Measurements from ENCODE around the gene NEU3. TPM values are rescaled to one million over a fixed set of nuclear protein-coding genes. Genes with fewer than 3 reads are reported as not detected.
A peak's percentile ranks its signal among the peaks of the same experiment; 100 is the strongest.

Gene NEU3
- total RNA-seq, 1 experiment from 2014 or later = 12.5 TPM

- DNase-seq (ENCODE audit: low read depth, low spot score) = no peak
- intact Hi-C loops (cut with micrococcal nuclease) = no loop called here
- peak; percentile 33 for ATAC-seq
- peaks cover 8 to 19% of the 10 kb centered on the region in 2 experiments for H3K4me1 ChIP-seq (ENCODE audit: control insufficient read depth in 1 of 2, insufficient read depth in 2 of 2, low read length in 2 of 2)
- H3K4me3 ChIP-seq (replicated peaks in 1 of 2; ENCODE audit: low read depth in 1 of 2, low read length in 2 of 2) = peak overlapping the region; percentile 100
- no peaks in the 10 kb centered on the region for H3K27me3 ChIP-seq (ENCODE audit: insufficient read depth, low read length)
- ChIA-PET CTCF (interaction anchor here (0.9 to 1.0 kb wide), 2 partner anchors 294 to 300 kb away, joined by 3 read pairs; no protein-coding TSS in a partner anchor), RAD21 (ENCODE audit: low non-redundant PET in 1 of 2, low total read pairs in 2 of 2, uncharacterized antibody in 2 of 2, unreplicated experiment in 2 of 2) (no interaction called here), POLR2A (interaction anchor here (1.0 kb wide), 1 partner anchor 40 kb away, joined by 5 read pairs; the partner anchor contains the start of gene NEU3)
- 0 out of 2 replicates have a peak, but pooled peaks cover 4% of the 10 kb centered on the region for H4K20me1 ChIP-seq (ENCODE audit: insufficient read depth)
- H3K27ac ChIP-seq (ENCODE audit: low read depth, low read length) = peak overlapping the region; percentile 53
- no peaks in the 10 kb centered on the region for H3K9me3 ChIP-seq (ENCODE audit: control insufficient read depth in 1 of 2, insufficient read depth in 1 of 2, low read depth in 1 of 2, low read length in 2 of 2)
- H3K9ac ChIP-seq (ENCODE audit: low read length) = peak overlapping the region; percentile 97
- H3K79me2 ChIP-seq (ENCODE audit: insufficient read depth, low read length) = peaks cover 61% of the 10 kb centered on the region
- H2AFZ ChIP-seq (ENCODE audit: low read depth, low read length, poor library complexity, severe bottlenecking) = peak overlapping the region; percentile 17
- peaks cover 0 to 9% of the 10 kb centered on the region in 2 experiments; a peak in 1 of 4 replicates for H3K36me3 ChIP-seq (ENCODE audit: control insufficient read depth in 1 of 2, insufficient read depth in 2 of 2, low read length in 2 of 2)
- H3K4me2 ChIP-seq (ENCODE audit: low read length) = peak overlapping the region; percentile 91
- H3K9me2 ChIP-seq (ENCODE audit: insufficient read depth) = no peaks in the 10 kb centered on the region
- TSS peak; percentile 87 for BruUV-seq (replicated peaks)
- TF ChIP-seq SIN3A (IDR thresholded peaks at IDR 0.05; ENCODE audit: low read depth) (no peak), SRF (IDR thresholded peaks at IDR 0.05; ENCODE audit: low read depth) (no peak), CBX3 (IDR thresholded peaks at IDR 0.05; ENCODE audit: low read depth) (no peak), ATF3 (IDR thresholded peaks at IDR 0.05) (no peak), ZFX (IDR thresholded peaks at IDR 0.05) (no peak), TCF7L2 (IDR thresholded peaks at IDR 0.05; ENCODE audit: borderline replicate concordance, extremely low read depth, insufficient read depth, insufficient read length) (no peak), EZH2 (IDR thresholded peaks at IDR 0.05) (no peak), JUND (IDR thresholded peaks at IDR 0.05) (no peak), SP1 (IDR thresholded peaks at IDR 0.05; ENCODE audit: low read depth) (no peak), CTCF (IDR thresholded peaks at IDR 0.05 in 2 of 3, conservative IDR thresholded peaks at IDR 0.05 in 1 of 3; ENCODE audit: borderline replicate concordance in 1 of 3, insufficient read depth in 1 of 3, low read depth in 2 of 3, low read length in 2 of 3) (no peak), CEBPB (IDR thresholded peaks at IDR 0.05; ENCODE audit: low read depth) (no peak), ZNF274 (IDR thresholded peaks at IDR 0.05; ENCODE audit: low read depth, low read length) (no peak), FOSL1 (IDR thresholded peaks at IDR 0.05; ENCODE audit: low read depth) (no peak), POLR2A (IDR thresholded peaks at IDR 0.05; ENCODE audit: borderline replicate concordance, extremely low read depth, insufficient read depth, insufficient read length) (no peak)
- TF ChIP-seq, protein P1, sequence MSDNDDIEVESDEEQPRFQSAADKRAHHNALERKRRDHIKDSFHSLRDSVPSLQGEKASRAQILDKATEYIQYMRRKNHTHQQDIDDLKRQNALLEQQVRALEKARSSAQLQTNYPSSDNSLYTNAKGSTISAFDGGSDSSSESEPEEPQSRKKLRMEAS (IDR thresholded peaks at IDR 0.05) = no peak
Measured at GRCh38 chr11:74948546-74948897, 40.2 kb upstream of the NEU3 start.
